HCT116 (cell line): Measurements from ENCODE around the gene GRIN1.

Source experiments
- CTCF ChIP-seq, 3 experiments: fragments of 200-600 bp in 1 of 3; sonication (generic) in 1 of 3; IDR thresholded peaks in 2 of 3; conservative IDR thresholded peaks in 1 of 3; 2 replicates each; pipeline ENCODE4 v1.5.1; 2012 to 2017; ENCODE audit warnings: low read depth in 2 of 3, low read length in 2 of 3, antibody characterized with exemption in 1 of 3, borderline replicate concordance in 1 of 3, control low read depth in 1 of 3, mild to moderate bottlenecking in 1 of 3, mixed read lengths in 1 of 3, mixed run types in 1 of 3, moderate library complexity in 1 of 3; ENCODE audit not compliant: insufficient read depth in 1 of 3
- EZH2 ChIP-seq: fragments of 200-600 bp; sonication (generic); IDR thresholded peaks from 2 replicates; pipeline ENCODE4 v1.6.1; 2017; ENCODE audit warnings: antibody characterized with exemption, mixed run types
- JUND ChIP-seq: IDR thresholded peaks from 2 replicates; pipeline ENCODE4 v1.6.1; 2012
- MAX ChIP-seq: IDR thresholded peaks from 2 replicates; pipeline ENCODE4 v1.6.1; 2012
- POLR2A ChIP-seq: IDR thresholded peaks from 2 replicates; pipeline ENCODE4 v1.7.0; 2011; ENCODE audit warnings: borderline replicate concordance; ENCODE audit not compliant: insufficient read depth, insufficient read length; ENCODE audit errors: extremely low read depth
- POLR2AphosphoS5 ChIP-seq: IDR thresholded peaks from 2 replicates; pipeline ENCODE4 v1.6.1; 2011; ENCODE audit warnings: mild to moderate bottlenecking, low read depth, low read length, moderate library complexity
- SP1 ChIP-seq: IDR thresholded peaks from 2 replicates; pipeline ENCODE4 v1.6.1; 2012; ENCODE audit warnings: low read depth
- SRF ChIP-seq: IDR thresholded peaks from 2 replicates; pipeline ENCODE4 v1.6.1; 2012; ENCODE audit warnings: low read depth
- ZNF274 ChIP-seq: fragments of 200-500 bp; sonication (Bioruptor generic); IDR thresholded peaks from 2 replicates; pipeline ENCODE4 v1.6.1; 2014; ENCODE audit warnings: mild to moderate bottlenecking, low read depth, low read length, inconsistent platforms

GRCh38 chr9:137134191-137134590 lies 4.8 kb upstream of the GRIN1 start:
- TF ChIP-seq SRF (no peak), CTCF (IDR thresholded peaks at IDR 0.05 in 2 of 3, conservative IDR thresholded peaks at IDR 0.05 in 1 of 3; ENCODE audit: borderline replicate concordance in 1 of 3, insufficient read depth in 1 of 3, low read depth in 2 of 3, low read length in 2 of 3) (no peak), ZNF274 (no peak), MAX (no peak), POLR2A (no peak), EZH2 (no peak), POLR2AphosphoS5 (no peak), JUND (no peak), SP1 (no peak)
